ENCODE measurements around the gene PDGFRA.
"Not testable (repeated sequence)": the region's sequence is repeated elsewhere in the genome, so short reads cannot be mapped to it uniquely, and the experiment has no call there.

Gene PDGFRA

DNA sequence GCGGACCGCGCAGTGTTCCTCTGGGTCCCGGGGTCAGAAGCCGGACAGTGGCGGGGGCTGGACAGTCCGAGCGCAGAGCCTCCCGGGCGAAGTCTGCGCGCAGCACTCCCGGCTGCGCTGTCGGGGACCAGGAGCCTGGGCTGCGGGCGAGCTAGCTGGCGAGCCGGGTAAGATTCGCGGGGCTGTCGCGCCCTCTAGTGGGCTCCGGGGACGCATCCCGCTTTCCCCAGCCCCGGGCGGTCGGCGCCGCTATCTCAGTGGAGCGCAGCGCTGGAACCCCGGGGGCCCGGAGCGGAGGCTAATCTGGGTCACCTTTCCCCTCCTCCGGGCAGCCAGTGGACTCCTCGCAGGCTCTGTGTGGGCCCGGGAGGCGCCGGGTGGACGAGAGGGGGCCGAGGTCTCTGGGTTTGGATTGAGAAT is 4.2 kb downstream of the PDGFRA start:
- H3K4me3 ChIP-seq (ENCODE audit: low read length) = peak overlapping the region; percentile 53
- peak; percentile 60 for DNase-seq (ENCODE audit: low read depth)
- TF ChIP-seq, protein P1, sequence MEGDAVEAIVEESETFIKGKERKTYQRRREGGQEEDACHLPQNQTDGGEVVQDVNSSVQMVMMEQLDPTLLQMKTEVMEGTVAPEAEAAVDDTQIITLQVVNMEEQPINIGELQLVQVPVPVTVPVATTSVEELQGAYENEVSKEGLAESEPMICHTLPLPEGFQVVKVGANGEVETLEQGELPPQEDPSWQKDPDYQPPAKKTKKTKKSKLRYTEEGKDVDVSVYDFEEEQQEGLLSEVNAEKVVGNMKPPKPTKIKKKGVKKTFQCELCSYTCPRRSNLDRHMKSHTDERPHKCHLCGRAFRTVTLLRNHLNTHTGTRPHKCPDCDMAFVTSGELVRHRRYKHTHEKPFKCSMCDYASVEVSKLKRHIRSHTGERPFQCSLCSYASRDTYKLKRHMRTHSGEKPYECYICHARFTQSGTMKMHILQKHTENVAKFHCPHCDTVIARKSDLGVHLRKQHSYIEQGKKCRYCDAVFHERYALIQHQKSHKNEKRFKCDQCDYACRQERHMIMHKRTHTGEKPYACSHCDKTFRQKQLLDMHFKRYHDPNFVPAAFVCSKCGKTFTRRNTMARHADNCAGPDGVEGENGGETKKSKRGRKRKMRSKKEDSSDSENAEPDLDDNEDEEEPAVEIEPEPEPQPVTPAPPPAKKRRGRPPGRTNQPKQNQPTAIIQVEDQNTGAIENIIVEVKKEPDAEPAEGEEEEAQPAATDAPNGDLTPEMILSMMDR (conservative IDR thresholded peaks at IDR 0.05; ENCODE audit: low read depth, low read length) = peak; percentile 77

DNA sequence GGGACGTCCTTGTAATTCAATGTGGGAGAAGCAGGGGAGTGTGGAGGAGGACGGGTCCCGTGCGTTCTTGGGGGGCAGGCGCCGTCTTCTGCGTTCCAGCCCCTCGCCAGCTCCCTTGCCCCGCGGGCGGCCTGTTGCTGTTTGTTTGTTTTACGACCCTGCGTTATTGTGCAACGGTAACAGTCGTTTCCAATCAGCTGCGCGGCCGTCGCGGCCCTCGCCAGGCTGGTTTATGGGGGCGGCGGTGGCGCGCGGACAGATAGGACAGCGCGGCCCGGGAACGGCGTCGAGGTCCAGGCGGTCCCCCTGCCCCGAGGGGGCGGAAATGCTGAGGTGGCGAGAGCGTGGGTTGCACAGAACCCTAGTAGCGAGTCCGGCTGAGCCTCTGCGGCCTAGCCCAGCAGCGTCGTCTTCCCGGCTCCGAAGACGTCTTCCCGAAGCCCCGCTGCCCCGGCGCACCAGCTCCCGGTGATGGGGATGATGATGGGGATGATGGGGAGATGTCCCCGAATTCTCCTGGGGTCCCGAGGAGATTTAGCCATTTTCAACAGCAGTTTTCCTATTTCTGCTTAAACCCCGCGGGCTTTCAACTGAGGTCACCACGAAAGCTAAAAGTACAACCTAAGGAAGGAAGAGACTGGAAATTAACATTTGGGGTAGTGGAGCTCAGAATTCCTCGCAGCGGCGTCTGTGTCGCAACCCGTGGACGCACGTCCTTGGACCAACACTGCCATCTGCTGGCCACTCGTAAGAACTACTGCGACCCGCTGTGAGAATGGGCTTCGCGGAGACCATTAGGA is 4.8 kb downstream of the PDGFRA start:
- DNase-seq (ENCODE audit: low read depth) = peak; percentile 41
- TF ChIP-seq, protein P1 (conservative IDR thresholded peaks at IDR 0.05; ENCODE audit: low read depth, low read length) = peak; percentile 87
- H3K4me3 ChIP-seq (ENCODE audit: low read length) = peak overlapping the region; percentile 44

DNA sequence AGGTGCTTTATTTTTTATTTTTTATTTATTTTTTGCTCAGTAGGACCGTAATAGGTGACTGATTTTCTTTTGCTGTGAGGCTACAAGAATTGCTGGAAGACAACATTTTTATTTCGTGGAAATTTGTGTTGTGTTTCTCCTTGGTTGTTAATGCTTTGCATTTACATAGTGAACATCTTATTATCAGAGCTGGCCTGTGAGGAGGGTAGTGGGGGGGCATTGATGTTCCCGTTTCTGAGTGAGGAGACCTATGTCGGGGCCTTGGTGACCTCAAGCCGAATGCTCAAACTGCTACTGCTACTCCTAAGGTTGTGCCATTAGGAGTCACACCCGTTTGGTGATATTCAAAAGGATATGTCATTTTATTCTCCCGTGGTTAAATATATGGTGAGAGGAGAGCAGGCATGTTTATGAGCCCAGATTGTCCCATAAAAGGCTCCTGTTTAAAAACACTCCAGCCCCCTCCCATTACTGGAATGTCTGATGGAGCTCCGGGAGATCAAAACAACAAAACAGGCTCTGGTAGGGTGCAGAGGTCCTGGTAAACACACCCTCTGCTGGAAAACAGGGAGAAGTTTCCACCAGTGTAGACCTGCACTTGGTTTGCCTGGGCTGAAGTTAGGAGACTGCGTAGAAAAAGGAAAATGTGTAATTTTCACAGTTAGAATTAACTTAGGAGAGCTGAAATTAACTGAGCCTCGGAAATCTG is 5.6 kb downstream of the PDGFRA start:
- TF ChIP-seq, protein P1 (conservative IDR thresholded peaks at IDR 0.05; ENCODE audit: low read depth, low read length) = no peak
- DNase-seq (ENCODE audit: low read depth) = no peak
- H3K4me3 ChIP-seq (ENCODE audit: low read length) = no peak overlapping the region

DNA sequence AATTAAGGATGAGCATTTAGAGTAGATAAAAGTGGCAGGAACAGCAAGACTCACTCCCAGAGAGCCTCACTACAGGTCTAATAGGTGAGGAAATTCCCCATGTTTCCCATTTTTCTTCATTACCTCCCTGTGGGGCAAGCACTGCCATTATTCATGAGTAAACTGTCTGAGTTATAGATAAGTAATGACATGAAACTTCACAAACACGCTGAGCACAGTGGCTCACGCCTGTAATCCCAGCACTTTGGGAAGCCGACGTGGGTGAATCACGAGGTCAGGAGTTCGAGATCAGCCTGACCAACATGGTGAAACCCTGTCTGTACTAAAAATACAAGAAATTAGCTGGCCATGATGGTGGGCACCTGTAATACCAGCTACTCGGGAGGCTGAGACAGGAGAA is 7.2 kb downstream of the PDGFRA start:
- not testable (repeated sequence) for H3K4me3 ChIP-seq (ENCODE audit: low read length); DNase-seq (ENCODE audit: low read depth)

DNA sequence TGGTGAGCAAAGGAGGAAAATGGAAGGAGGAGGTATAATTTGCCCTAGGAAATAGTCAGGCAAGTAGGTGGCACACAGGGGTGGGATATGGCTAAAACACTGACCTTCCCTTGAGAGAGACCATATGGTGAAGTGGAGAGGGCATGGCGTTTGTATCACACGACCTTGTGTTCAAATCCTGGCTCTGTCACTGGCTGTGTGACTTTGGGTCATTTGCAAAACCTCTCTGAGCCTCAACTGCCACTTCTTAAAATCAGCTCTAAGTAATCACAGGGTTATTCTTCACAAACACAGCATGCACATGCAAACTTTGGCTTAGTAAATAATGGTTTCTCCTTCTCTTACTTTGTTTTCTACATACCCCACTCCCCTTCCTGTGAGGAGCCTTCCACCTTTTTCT is 8.7 kb downstream of the PDGFRA start:
- DNase-seq (ENCODE audit: low read depth) = no peak
- no peak overlapping the region for H3K4me3 ChIP-seq (ENCODE audit: low read length)
- TF ChIP-seq, protein P1 (conservative IDR thresholded peaks at IDR 0.05; ENCODE audit: low read depth, low read length) = no peak

DNA sequence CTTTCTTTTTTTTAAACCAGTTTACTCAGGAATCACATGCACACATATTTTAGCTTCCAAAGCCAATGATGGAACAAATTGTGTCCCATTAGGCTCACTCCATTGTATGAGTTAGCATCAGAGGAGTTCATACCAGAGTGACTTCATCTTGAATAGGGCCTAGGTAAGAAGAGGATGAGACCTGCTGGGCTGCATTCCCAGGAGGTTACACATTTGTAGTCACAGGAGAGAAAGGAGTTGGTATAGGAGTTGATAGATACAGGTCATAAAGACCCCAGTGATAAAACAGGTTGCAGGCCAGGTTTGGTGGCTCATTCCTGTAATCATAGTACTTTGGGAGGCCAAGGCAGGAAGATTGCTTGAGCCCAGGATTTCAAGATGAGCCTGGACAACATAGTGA is 9.3 kb downstream of the PDGFRA start:
- no peak for DNase-seq (ENCODE audit: low read depth)
- TF ChIP-seq, protein P1 (conservative IDR thresholded peaks at IDR 0.05; ENCODE audit: low read depth, low read length) = no peak

DNA sequence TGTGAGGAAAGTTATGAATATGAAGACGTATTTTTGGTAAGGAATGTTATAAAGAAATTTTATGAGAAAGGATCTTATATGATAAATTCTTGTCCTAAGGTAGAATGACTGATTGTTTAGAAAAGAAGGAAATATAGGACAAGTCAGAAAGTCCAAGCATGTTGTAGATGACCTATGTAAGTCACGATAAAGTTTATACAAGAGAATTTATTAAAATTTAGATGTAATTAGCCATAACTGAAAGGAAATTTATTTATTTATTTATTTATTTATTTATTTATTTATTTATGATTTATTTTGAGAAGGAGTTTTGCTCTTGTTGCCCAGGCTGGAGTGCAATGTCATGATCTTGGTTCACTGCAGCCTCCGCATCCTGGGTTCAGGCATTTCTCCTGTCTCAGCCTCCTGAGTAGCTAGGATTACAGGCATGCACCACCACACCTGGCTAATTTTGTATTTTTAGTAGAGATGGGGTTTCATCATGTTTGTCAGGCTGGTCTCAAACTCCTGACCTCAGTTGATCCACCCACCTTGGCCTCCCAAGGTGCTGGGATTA is 12.3 kb downstream of the PDGFRA start:
- DNase-seq (ENCODE audit: low read depth) = not testable (repeated sequence)

More for the DNA sequence above, 9.3 kb downstream of the PDGFRA start:
- H3K4me3 ChIP-seq (ENCODE audit: low read length) = no peak overlapping the region

DNA sequence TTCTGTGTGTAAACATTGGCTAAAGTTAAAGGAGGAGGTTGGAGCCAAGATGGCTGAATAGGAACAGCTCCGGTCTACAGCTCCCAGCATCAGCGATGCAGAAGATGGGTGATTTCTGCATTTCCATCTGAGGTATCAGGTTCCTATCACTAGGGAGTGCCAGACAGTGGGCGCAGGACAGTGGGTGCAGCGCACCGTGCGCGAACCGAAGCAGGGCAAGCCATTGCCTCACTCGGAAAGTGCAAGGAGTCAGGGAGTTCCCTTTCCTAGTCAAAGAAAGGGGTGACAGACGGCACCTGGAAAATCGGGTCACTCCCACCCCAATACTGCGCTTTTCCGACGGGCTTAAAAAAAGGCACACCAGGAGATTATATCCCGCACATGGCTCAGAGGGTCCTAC is 14.4 kb downstream of the PDGFRA start:
- not testable (repeated sequence) for H3K4me3 ChIP-seq (ENCODE audit: low read length); DNase-seq (ENCODE audit: low read depth)

More for the DNA sequence above, 12.3 kb downstream of the PDGFRA start:
- not testable (repeated sequence) for H3K4me3 ChIP-seq (ENCODE audit: low read length)

DNA sequence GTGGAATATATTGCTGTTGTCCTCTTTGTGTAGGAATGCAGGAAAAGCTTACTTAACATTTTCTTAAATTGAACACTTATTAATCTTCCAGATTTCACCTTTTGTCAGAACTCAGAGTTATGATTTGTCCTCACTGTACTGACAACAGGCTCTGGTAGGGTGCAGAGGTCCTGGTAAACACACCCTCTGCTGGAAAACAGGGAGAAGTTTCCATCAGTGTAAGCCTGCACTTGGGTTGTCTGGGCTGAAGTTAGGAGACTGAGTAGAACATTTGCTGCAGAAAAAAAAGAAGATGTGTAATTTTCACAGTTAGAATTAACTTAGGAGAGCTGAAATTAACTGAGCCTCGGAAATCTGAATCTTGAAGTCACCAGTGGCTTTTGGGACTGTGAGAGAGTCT is 23.2 kb downstream of the PDGFRA start:
- H3K4me3 ChIP-seq (ENCODE audit: low read length); DNase-seq (ENCODE audit: low read depth): not testable (repeated sequence)

Data from retinal pigment epithelial cell (primary cell).